ENCODE data around the gene ATG16L2.
"Not testable (repeated sequence)": the region's sequence is repeated elsewhere in the genome, so short reads cannot be mapped to it uniquely, and the experiment has no call there.

The ATG16L2 gene

DNA sequence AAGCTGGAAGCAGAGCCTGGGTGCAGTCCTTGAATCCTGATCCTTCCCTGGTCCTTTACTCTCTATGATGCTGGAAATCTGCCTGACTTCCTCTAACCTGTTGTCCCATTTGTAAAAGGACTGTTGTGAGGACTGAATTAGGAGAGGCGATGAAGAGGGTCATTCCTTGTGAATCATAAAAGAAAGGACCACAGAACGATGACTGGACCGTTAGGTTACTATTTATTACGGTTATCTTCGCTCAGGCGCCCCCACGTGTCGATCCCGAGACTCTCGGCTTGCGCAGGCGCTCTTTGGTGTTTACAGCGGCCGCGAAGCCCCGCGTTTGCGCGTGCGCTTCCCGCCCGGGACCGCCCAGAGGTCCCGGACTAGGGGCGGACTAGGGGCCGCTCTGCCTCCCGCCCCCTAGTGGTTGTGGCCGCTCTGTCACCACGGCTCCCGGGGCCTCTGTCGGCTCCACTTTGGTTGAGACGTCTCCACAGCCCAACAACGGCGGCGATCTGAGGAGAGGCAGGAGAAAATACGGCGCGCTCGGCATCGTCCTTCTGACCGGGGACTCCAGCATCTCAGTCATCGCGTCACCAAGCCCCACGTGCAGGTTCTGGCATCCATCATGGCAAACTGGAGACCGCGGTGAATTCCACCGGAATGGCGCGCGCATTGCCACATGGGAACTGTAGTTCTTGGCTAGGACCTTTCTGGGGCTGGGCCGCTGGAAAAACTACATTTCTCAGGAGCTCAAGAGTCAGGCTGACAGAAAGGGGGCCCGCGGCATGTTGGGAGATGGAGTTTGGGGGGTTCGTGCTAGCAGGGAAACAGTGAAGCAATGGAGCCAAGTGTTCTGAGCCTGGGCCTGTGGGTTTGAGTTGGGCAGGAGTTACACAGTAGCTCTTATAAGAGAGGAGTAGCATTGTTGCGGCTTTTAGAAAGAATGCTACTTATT, 20.5 kb upstream of the ATG16L2 start, which contains the start of gene STARD10:
STARD10 (minus strand) TSS at position 623 of the 943 bp plus-strand sequence. CDS start 12,866 bp downstream, outside the sequence.
- Mint-ChIP-seq H3K27me3 (ENCODE audit: low read depth, poor library complexity) (no peaks in the 10 kb centered on the region), H3K36me3 (ENCODE audit: low read depth) (no peaks in the 10 kb centered on the region), H3K27ac (peak within 1 kb of the TSS; percentile 99), H3K9me3 (no peaks in the 10 kb centered on the region), H3K4me1 (peaks cover 37% of the 10 kb centered on the region), H3K4me3 (peak within 1 kb of the TSS; percentile 96)
- TF ChIP-seq, protein P1, sequence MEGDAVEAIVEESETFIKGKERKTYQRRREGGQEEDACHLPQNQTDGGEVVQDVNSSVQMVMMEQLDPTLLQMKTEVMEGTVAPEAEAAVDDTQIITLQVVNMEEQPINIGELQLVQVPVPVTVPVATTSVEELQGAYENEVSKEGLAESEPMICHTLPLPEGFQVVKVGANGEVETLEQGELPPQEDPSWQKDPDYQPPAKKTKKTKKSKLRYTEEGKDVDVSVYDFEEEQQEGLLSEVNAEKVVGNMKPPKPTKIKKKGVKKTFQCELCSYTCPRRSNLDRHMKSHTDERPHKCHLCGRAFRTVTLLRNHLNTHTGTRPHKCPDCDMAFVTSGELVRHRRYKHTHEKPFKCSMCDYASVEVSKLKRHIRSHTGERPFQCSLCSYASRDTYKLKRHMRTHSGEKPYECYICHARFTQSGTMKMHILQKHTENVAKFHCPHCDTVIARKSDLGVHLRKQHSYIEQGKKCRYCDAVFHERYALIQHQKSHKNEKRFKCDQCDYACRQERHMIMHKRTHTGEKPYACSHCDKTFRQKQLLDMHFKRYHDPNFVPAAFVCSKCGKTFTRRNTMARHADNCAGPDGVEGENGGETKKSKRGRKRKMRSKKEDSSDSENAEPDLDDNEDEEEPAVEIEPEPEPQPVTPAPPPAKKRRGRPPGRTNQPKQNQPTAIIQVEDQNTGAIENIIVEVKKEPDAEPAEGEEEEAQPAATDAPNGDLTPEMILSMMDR (IDR thresholded peaks at IDR 0.05), result peak; percentile 96
- DNase-seq, result peak; percentile 96

DNA sequence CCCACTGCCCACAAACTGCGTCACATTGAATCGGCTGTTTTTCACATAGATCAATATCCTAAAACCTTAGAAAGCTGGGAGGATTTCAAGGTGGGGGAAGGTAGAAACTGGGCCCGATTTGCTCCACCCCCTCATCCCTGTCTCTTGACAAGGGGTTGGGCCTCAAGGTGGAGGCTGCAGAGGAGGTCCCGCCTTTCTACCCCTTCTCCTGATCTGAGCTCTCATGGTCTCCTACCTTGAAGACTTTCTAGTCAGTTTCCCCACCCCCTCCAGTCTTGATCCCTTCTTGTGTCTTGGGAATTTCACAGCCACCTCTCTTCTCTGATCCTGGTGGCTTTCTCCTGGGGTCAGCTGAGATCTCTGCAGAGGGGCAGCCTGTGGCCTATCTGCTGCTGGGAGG, 15.8 kb upstream of the ATG16L2 start:
- H3K9me3 Mint-ChIP-seq, result no peaks in the 10 kb centered on the region
- no peaks in the 10 kb centered on the region for H3K36me3 Mint-ChIP-seq (ENCODE audit: low read depth)
- peaks cover 31% of the 10 kb centered on the region for H3K4me1 Mint-ChIP-seq
- TF ChIP-seq, protein P1 (IDR thresholded peaks at IDR 0.05), result no peak
- no peaks in the 10 kb centered on the region for H3K27me3 Mint-ChIP-seq (ENCODE audit: low read depth, poor library complexity)
- no peak for DNase-seq
- H3K27ac Mint-ChIP-seq, result peak overlapping the region; percentile 9
- H3K4me3 Mint-ChIP-seq, result no peak overlapping the region

DNA sequence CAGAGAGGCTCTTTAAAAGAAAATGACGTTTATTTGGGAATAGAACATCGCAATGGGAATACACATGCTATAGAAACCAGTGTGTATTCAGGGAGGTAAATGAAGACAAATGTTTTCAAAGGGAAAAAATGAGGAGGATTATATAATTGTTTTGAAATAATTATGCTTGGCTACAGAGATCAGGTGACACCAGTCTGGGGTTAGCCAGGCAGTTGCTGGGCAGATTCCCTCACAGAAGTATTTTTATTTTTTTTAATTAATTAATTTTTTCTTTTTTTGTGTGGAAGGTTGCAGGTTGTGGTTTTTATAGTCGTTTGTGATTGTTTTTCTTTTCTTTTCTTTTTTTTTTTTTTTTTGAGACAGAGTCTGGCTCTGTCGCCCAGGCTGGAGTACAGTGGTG, 14.8 kb upstream of the ATG16L2 start:
- H3K4me1 Mint-ChIP-seq, result peaks cover 22% of the 10 kb centered on the region
- H3K4me3 Mint-ChIP-seq, result no peak overlapping the region
- DNase-seq, result no peak
- H3K27me3 Mint-ChIP-seq (ENCODE audit: low read depth, poor library complexity), result no peaks in the 10 kb centered on the region
- H3K27ac Mint-ChIP-seq, result no peak overlapping the region
- no peaks in the 10 kb centered on the region for H3K36me3 Mint-ChIP-seq (ENCODE audit: low read depth)
- TF ChIP-seq, protein P1 (IDR thresholded peaks at IDR 0.05), result no peak
- no peaks in the 10 kb centered on the region for H3K9me3 Mint-ChIP-seq

DNA sequence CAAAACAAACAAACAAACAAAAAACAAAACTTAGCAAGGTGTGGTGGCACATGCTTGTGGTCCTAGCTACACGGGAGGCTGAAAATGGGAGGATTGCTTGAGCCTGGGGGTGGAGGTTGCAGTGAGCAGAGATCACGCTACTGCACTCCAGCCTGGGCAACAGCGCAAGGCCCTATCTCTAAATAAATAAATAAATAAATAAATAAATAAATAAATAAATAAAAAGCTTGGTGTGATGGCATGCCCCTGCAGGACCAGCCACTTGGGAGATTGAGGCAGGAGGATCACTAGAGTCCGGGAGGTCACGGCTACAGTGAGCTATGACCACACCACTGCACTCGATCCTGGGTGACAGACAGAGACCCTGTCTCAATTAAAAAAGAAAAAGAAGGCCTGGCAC, 11.4 kb upstream of the ATG16L2 start:
- H3K4me1 Mint-ChIP-seq, result peaks cover 24% of the 10 kb centered on the region
- no peaks in the 10 kb centered on the region for H3K9me3 Mint-ChIP-seq
- H3K27me3 Mint-ChIP-seq (ENCODE audit: low read depth, poor library complexity), result no peaks in the 10 kb centered on the region
- peak overlapping the region; percentile 46 for H3K27ac Mint-ChIP-seq
- TF ChIP-seq, protein P1 (IDR thresholded peaks at IDR 0.05), result no peak
- DNase-seq, result no peak
- no peaks in the 10 kb centered on the region for H3K36me3 Mint-ChIP-seq (ENCODE audit: low read depth)
- H3K4me3 Mint-ChIP-seq, result no peak overlapping the region

DNA sequence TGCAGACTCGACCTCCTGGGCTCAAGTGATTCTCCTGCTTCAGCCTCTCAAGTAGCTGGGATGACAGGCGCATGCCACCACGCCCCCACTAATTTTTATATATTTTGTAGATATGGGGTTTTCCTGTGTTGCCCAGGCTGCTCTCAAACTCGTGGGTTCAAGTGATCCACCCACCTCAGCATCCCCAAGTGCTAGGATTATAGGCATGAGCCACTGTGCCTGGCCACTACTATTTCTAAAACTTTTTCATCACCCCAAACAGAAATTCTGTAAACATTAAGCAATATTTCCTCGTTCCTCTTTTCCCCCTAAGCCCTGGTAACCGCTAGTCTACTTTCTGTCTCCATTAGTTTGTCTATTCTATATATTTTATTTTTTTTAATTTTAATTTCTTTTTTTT, 9.0 kb upstream of the ATG16L2 start:
- Mint-ChIP-seq H3K36me3 (ENCODE audit: low read depth) (peaks cover 11% of the 10 kb centered on the region), H3K4me3 (no peak overlapping the region), H3K27me3 (ENCODE audit: low read depth, poor library complexity) (no peaks in the 10 kb centered on the region), H3K9me3 (no peaks in the 10 kb centered on the region), H3K4me1 (peaks cover 8% of the 10 kb centered on the region), H3K27ac (no peak overlapping the region)
- DNase-seq, result no peak
- TF ChIP-seq, protein P1 (IDR thresholded peaks at IDR 0.05), result no peak

DNA sequence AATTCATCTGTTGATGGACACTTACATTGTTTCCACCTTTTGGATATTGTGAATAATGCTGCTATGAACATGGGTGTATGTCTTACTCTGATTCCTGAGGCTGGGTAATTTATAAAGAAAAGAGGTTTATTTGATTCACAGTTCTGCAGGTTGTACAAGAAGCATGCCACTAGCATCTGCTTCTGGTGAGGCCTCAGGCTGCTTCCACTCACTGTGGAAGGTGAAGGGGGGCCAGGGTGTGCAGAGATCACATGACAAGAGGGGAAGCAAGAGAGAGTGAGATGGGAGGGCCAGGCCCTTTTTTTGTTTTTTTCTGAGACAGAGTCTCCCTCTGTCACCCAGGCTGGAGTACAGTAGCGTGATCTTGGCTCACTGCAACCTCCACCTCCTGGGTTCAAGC, 7.8 kb upstream of the ATG16L2 start:
- not testable (repeated sequence) for H3K27ac Mint-ChIP-seq; DNase-seq; H3K9me3 Mint-ChIP-seq; H3K27me3 Mint-ChIP-seq (ENCODE audit: low read depth, poor library complexity); H3K4me3 Mint-ChIP-seq
- H3K36me3 Mint-ChIP-seq (ENCODE audit: low read depth), result peaks cover 17% of the 10 kb centered on the region
- H3K4me1 Mint-ChIP-seq, result peaks cover 14% of the 10 kb centered on the region

Data from nephron progenitor cell (in vitro differentiated cells).